SJSA1 (cell line): ENCODE data around the gene C5orf15. TPM values are rescaled to one million over a fixed set of nuclear protein-coding genes. Genes with fewer than 3 reads are reported as not detected.
A peak's percentile ranks its signal among the peaks of the same experiment; 100 is the strongest.

ENCODE experiments used
- DNase-seq, 2 experiments: peaks; one replicate each; pipeline ENCODE4 v3.0.0-alpha.2; 2015 to 2020; ENCODE audit warnings: low spot score in 2 of 2, low read depth in 1 of 2
- H3K27ac ChIP-seq: fragments of 250-450 bp; sonication (Bioruptor Pico); 2 replicates; pipeline ENCODE4 v1.5.1; 2020; ENCODE audit warnings: mild to moderate bottlenecking, moderate library complexity
- H3K27me3 ChIP-seq: fragments of 250-450 bp; sonication (Bioruptor Pico); replicated peaks from 2 replicates; pipeline ENCODE4 v1.5.1; 2020; ENCODE audit warnings: mild to moderate bottlenecking, moderate library complexity
- H3K36me3 ChIP-seq: fragments of 250-450 bp; sonication (Bioruptor Pico); 2 replicates; pipeline ENCODE4 v1.5.1; 2020; ENCODE audit warnings: mild to moderate bottlenecking
- H3K4me1 ChIP-seq: fragments of 250-450 bp; sonication (Bioruptor Pico); replicated peaks from 2 replicates; pipeline ENCODE4 v1.6.1; 2021; ENCODE audit warnings: mild to moderate bottlenecking
- H3K4me3 ChIP-seq: fragments of 250-450 bp; sonication (Bioruptor Pico); 2 replicates; pipeline ENCODE4 v1.5.1; 2020; ENCODE audit warnings: mild to moderate bottlenecking
- H3K9me3 ChIP-seq: fragments of 250-450 bp; sonication (Bioruptor Pico); replicated peaks from 2 replicates; pipeline ENCODE4 v1.5.1; 2020; ENCODE audit warnings: mild to moderate bottlenecking
- total RNA-seq: library from RNA; depleted of rRNA; stranded (reverse); fragments of >200 nt; shearing (Covaris generic); gene quantifications from 2 replicates; pipeline ENCODE4 v1.2.3, GENCODE V29; 2014

C5orf15 gene
- total RNA-seq, 1 experiment from 2014 or later: 198 TPM

GRCh38 chr5:133998807-133999206 lies 30.4 kb upstream of the C5orf15 start:
- no peak for DNase-seq
- Histone ChIP-seq H3K36me3 (peaks cover 51% of the 10 kb centered on the region), H3K4me3 (no peak overlapping the region), H3K4me1 (peaks cover 67% of the 10 kb centered on the region), H3K9me3 (no peaks in the 10 kb centered on the region), H3K27ac (no peak overlapping the region), H3K27me3 (no peaks in the 10 kb centered on the region)

DNA sequence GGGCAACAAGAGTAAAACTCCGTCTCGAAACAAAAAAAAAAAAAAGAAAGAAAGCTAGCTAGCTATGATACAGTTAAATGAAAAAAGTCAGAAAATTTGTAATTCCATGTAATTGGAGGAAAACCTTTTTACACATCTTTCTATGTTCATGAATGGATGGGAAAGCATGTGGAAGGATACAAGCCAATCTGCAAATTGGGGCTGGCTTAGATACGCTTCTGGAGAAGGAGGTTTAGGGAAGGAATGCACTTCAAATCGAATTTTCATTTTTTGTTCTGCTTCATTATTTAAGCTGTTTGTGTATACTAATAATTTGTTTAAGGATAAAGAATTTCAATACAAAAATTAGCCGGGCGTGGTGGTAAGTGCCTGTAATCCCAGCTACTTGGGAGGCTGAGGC lies 29.6 kb upstream of the C5orf15 start:
- no peaks in the 10 kb centered on the region for H3K27me3 ChIP-seq

DNA sequence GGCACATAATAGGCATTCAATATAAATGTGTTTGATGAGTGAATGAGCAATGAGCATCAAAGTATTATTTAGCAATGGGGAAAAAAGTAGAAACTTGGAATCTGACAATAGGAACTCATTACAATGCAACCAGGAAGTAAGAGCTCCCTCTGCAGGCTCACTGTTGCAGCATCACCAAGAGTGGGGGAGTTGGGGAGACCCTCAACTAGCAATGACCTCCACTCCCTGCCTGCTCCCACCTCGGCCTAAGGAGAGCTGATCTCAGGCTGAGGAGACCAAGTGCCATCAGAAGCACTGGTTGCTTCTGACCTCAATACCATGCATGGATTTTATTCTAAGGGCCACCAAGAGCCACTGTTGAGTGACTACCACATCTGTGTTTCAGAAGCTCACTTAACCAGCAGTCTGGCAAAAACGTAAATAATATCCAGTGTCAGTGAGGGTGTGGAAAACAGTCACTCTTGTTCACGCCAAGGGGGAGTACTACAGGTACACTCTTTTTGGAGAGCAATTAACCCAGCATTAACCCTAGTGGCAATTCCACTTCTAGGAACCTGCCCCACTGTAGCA lies 28.3 kb upstream of the C5orf15 start:
- H3K4me1 ChIP-seq: peaks cover 70% of the 10 kb centered on the region
- no peak for DNase-seq
- peaks cover 34% of the 10 kb centered on the region for H3K36me3 ChIP-seq
- H3K4me3 ChIP-seq: no peak overlapping the region
- H3K9me3 ChIP-seq: no peaks in the 10 kb centered on the region
- no peaks in the 10 kb centered on the region for H3K27me3 ChIP-seq
- H3K27ac ChIP-seq: no peak overlapping the region

More for the DNA sequence above, 29.6 kb upstream of the C5orf15 start:
- peaks cover 70% of the 10 kb centered on the region for H3K4me1 ChIP-seq
- no peak for DNase-seq
- no peak overlapping the region for H3K4me3 ChIP-seq
- H3K27ac ChIP-seq: no peak overlapping the region
- peaks cover 43% of the 10 kb centered on the region for H3K36me3 ChIP-seq
- H3K9me3 ChIP-seq: no peaks in the 10 kb centered on the region

- no peak overlapping the region for H3K4me3 ChIP-seq
- no peaks in the 10 kb centered on the region for H3K9me3 ChIP-seq
- DNase-seq: no peak
- H3K27ac ChIP-seq: no peak overlapping the region
- H3K27me3 ChIP-seq: no peaks in the 10 kb centered on the region
- H3K36me3 ChIP-seq: peaks cover 28% of the 10 kb centered on the region
- H3K4me1 ChIP-seq: peaks cover 76% of the 10 kb centered on the region
These were observed 27.6 kb upstream of the C5orf15 start for GRCh38 chr5:133995883-133996563.

DNA sequence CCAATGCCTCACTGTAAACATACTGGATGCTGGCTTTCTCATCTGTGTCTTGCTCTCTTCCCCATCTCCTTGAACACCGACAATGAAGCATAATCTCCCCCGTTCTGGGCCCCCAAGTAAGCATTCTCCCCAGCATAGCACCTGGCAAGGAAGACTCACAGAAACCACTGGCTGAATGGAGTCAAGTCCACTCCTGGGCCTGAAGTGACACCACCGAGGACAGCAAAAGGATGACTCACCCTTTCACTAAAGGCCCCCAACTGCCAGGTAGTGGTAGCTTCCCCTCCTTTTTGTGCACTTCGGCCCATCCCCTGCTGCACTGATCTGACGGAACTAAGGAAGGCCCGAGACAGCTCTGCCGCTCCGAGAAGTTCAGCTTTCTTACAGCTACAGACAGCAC lies 26.9 kb upstream of the C5orf15 start:
- H3K36me3 ChIP-seq: peaks cover 28% of the 10 kb centered on the region
- no peaks in the 10 kb centered on the region for H3K27me3 ChIP-seq
- H3K9me3 ChIP-seq: no peaks in the 10 kb centered on the region
- H3K4me3 ChIP-seq: no peak overlapping the region
- peaks cover 81% of the 10 kb centered on the region for H3K4me1 ChIP-seq
- no peak overlapping the region for H3K27ac ChIP-seq
- DNase-seq: no peak

DNA sequence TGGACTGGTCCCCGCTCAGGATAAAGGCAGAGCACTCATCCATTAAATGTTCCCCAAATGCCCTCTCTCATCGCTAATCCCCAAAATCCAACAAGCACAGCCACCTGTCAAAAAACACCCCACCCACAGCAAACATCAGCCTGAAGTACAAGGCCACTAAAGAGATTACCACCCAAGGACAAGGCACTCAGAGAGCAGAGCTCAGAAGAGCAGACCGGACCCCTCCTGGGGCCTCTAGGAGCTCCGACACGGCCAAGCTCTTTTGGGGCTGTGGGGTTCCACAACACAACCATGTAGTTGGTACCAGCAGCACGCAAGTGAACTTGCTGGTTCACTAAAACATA lies 26.5 kb upstream of the C5orf15 start:
- peaks cover 82% of the 10 kb centered on the region for H3K4me1 ChIP-seq
- DNase-seq: no peak
- no peaks in the 10 kb centered on the region for H3K27me3 ChIP-seq
- H3K4me3 ChIP-seq: no peak overlapping the region
- peaks cover 28% of the 10 kb centered on the region for H3K36me3 ChIP-seq
- no peak overlapping the region for H3K27ac ChIP-seq
- no peaks in the 10 kb centered on the region for H3K9me3 ChIP-seq

DNA sequence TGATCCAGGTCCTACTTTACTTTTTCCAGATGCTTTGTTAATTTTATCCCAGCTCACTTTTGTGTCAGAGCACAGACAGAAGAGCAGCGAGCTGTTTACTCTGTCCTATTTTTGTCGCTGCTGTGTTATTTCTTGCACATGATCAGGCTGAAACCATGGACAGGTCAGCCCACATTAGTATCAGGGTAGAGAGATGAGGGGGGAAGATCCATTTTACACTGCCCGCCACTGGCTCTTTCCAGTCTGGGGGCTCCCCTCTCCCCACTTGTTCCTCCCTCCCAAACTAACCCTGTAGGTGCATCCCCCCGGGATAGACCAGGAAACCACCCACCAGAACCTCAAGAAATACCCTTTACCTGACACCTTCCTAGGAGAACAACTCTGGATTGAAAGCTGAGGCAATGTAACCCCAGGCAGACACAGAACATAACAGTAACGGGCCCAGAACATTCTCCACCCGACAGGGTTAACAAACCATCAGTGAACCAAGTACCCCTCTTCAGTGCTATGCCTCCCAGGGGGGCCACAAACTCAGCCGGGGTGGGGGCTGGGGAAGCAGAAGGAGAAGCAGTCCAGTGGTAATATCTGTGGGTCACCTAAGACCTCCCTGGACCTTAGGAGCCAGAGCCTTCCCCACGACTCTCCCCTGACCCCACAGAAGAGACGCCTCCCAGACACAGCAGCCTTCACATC lies 26.0 kb upstream of the C5orf15 start:
- no peaks in the 10 kb centered on the region for H3K9me3 ChIP-seq
- H3K4me1 ChIP-seq: peaks cover 85% of the 10 kb centered on the region
- H3K4me3 ChIP-seq: no peak overlapping the region
- H3K27me3 ChIP-seq: no peaks in the 10 kb centered on the region
- H3K27ac ChIP-seq: no peak overlapping the region
- H3K36me3 ChIP-seq: peaks cover 31% of the 10 kb centered on the region
- no peak for DNase-seq

GRCh38 chr5:133993185-133993936 lies 24.9 kb upstream of the C5orf15 start:
- peak in 1 of 2 experiments; percentile 76 for DNase-seq
- Histone ChIP-seq H3K27ac (peak overlapping the region; percentile 87; the same call in 1 of the 2 replicates), H3K9me3 (no peaks in the 10 kb centered on the region), H3K4me1 (peaks cover 83% of the 10 kb centered on the region), H3K4me3 (no peak overlapping the region), H3K36me3 (peaks cover 38% of the 10 kb centered on the region), H3K27me3 (no peaks in the 10 kb centered on the region)

DNA sequence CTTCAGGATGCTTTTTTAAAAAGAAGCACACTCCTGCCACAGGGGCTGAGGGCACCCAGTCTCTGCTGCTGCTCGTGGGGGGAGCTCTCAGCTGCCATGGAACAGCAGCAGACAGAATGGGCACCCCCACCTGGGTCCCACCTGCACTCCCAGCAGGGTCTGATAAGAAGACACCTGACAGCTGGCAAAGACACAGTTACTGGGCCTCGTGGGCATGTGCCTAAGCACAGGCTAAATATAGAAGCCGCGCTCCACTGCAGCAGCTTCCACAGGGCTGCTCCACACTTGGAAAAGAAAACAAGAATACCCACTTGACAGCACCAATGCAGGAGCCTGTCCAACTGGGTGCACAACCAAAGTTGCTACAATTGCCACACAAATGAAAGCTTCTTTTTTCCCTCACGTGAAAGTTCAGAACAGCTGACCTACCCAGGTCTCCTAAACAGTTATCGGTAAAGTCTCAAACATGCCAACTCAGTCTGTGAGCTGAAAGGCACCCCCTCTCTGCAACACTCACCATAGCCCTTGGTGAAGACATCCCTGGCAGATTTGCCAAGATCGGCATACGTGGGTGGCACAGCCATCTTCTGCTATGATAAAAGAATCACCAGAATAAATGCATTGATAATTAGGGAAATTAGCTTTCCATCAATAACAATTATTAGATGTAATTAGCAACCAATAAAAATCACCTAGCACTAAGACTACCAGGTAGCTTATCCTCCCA lies 24.2 kb upstream of the C5orf15 start:
- peaks cover 75% of the 10 kb centered on the region for H3K4me1 ChIP-seq
- no peaks in the 10 kb centered on the region for H3K9me3 ChIP-seq
- no peak overlapping the region for H3K4me3 ChIP-seq
- peak overlapping the region; percentile 87 for H3K27ac ChIP-seq
- H3K27me3 ChIP-seq: no peaks in the 10 kb centered on the region
- DNase-seq: peak in 1 of 2 experiments; percentile 42
- peaks cover 40% of the 10 kb centered on the region for H3K36me3 ChIP-seq

DNA sequence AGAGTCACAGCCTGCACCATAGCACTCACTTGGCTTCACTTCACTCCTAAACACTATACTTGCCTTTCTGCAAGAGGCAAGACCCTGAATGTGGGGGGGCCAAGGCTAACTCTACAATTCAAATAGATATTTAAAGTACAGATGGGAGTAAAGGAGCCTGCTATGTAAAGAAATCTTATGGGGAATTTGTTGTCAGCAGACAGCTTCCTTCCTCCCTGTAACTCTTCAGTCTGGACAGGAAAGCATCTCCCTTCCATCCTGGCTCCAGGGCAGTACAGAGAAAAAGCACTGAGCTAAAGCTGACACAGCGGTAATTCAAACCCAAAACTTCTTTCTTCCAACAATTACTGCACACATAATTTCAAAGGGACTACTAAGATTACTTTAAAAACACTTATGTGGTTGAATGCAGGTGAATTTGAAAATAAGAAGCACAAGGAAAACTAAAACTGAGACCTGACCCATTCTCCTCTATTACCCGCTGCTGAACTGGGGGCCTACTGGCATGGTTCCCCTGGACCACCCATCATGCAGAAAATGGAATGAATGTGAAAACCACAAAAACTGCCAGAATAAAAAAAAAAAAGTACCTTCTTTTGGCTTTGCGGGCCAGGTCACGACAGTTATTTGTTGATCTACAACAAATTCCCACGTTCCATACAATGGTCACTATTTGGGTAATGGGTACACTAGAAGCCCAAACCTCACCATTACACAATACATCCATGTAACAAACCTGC lies 22.9 kb upstream of the C5orf15 start:
- H3K27ac ChIP-seq: peak overlapping the region; percentile 87
- H3K36me3 ChIP-seq: peaks cover 53% of the 10 kb centered on the region
- peaks cover 69% of the 10 kb centered on the region for H3K4me1 ChIP-seq
- DNase-seq: peak; percentile 83 to 98
- no peaks in the 10 kb centered on the region for H3K9me3 ChIP-seq
- no peaks in the 10 kb centered on the region for H3K27me3 ChIP-seq
- H3K4me3 ChIP-seq: no peak overlapping the region

DNA sequence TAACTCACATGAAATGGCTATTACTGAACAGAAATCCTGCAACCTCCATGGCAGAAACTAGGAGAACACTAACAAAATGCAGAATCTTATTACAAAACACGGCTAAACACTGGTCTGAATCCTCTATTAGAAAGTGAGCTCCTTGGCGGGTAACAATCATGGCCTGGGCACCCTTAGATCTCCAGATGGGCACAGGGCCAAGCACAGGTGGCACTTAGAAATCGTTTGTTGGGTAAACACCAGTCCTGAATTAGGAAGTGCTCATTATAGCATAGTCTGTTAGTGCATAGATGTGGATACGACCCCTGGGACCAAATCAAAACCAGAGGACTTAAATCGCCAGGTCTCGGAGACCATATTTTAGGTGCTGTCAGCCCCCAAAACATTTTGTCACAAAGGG lies 22.0 kb upstream of the C5orf15 start:
- Histone ChIP-seq H3K4me3 (no peak overlapping the region), H3K4me1 (peaks cover 61% of the 10 kb centered on the region), H3K9me3 (no peaks in the 10 kb centered on the region), H3K27me3 (no peaks in the 10 kb centered on the region), H3K27ac (peak overlapping the region; percentile 87; the same call in 1 of the 2 replicates), H3K36me3 (peaks cover 58% of the 10 kb centered on the region)
- no peak for DNase-seq

DNA sequence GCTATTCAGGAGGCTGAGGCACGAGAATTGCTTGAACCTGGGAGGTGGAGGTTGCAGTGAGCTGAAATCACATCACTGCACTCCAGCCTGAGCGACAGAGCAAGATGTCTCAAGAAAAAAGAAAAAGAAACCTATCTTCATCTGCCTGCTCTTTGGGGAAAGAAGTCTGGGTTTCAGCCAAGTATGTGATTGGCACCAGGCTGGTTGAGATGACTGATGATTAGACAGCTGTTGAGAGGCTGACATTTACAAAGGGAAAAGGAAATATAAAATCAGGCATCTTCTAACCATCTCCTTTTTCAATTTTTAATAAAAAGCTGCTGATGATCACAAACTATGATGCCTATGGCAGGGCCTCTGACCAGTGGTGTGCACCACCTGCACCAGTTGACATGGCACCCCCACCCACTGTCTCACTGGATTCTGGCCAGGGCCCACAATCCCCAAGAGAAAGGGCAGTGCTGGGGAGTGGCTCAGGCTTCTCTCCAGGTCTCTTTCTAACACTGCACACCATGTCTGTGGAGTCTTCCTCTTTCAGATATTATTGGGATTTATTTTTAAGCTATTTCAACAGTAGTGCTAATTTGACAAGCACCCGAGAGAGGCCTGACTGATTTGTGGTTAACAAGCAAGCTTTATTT lies 17.2 kb upstream of the C5orf15 start:
- Histone ChIP-seq H3K4me3 (no peak overlapping the region), H3K4me1 (peaks cover 15% of the 10 kb centered on the region), H3K27me3 (no peaks in the 10 kb centered on the region), H3K9me3 (no peaks in the 10 kb centered on the region), H3K36me3 (peaks cover 95% of the 10 kb centered on the region), H3K27ac (no peak overlapping the region)
- no peak for DNase-seq
